Keratinocyte (primary cell): Measurements from ENCODE around the gene WDR26.

ENCODE experiments used
- CTCF ChIP-seq, 3 experiments: IDR thresholded peaks in 1 of 3; conservative IDR thresholded peaks in 1 of 3; optimal IDR thresholded peaks in 1 of 3; 2 replicates in 2 of 3; 3 replicates in 1 of 3; pipeline versions ENCODE3 to v1.5.1; 2011; ENCODE audit warnings: low read length in 3 of 3, mild to moderate bottlenecking in 3 of 3, moderate library complexity in 2 of 3, control low read depth in 1 of 3, inconsistent platforms in 1 of 3; ENCODE audit not compliant: insufficient read depth in 2 of 3; ENCODE audit errors: extremely low read depth in 1 of 3
- EZH2 ChIP-seq: IDR thresholded peaks from one replicate; pipeline ENCODE4 v1.6.1; 2012; ENCODE audit warnings: inconsistent platforms, mild to moderate bottlenecking, low read length, moderate library complexity

- no peak for TF ChIP-seq CTCF (optimal IDR thresholded peaks at IDR 0.05 in 1 of 3, IDR thresholded peaks at IDR 0.05 in 1 of 3, conservative IDR thresholded peaks at IDR 0.05 in 1 of 3; ENCODE audit: extremely low read depth in 1 of 3, insufficient read depth in 2 of 3, low read length in 3 of 3)
- no peak for TF ChIP-seq EZH2
These were observed 1.9 kb downstream of the WDR26 start for GRCh38 chr1:224432672-224433040.
